ENCODE measurements around the gene SUCNR1.

The SUCNR1 gene

GRCh38 chr3:151859233-151859673, 14.2 kb upstream of the SUCNR1 start:
- no peak overlapping the region for H3K4me3 ChIP-seq (ENCODE audit: low read depth, low read length)
- no peak overlapping the region for H3K27ac ChIP-seq
- H3K36me3 ChIP-seq (ENCODE audit: control insufficient read depth, insufficient read depth, low read length) = no peaks in the 10 kb centered on the region
- H3K4me2 ChIP-seq (ENCODE audit: low read length) = no peak overlapping the region
- H2AFZ ChIP-seq = no peak overlapping the region
- no peaks in the 10 kb centered on the region for H3K79me2 ChIP-seq
- no peaks in the 10 kb centered on the region for H3K4me1 ChIP-seq
- H3K9me3 ChIP-seq (ENCODE audit: control insufficient read depth, low read length) = no peaks in the 10 kb centered on the region
- H3K27me3 ChIP-seq (ENCODE audit: control insufficient read depth, insufficient read depth, low read length) = no peaks in the 10 kb centered on the region
- no peak for TF ChIP-seq CTCF (IDR thresholded peaks at IDR 0.05)
- H3K9ac ChIP-seq = no peak overlapping the region

- H3K9me3 ChIP-seq (ENCODE audit: control insufficient read depth, low read length) = no peaks in the 10 kb centered on the region
- no peak overlapping the region for H3K4me3 ChIP-seq (ENCODE audit: low read depth, low read length)
- H3K36me3 ChIP-seq (ENCODE audit: control insufficient read depth, insufficient read depth, low read length) = no peaks in the 10 kb centered on the region
- no peak overlapping the region for H3K9ac ChIP-seq
- no peak for TF ChIP-seq CTCF (IDR thresholded peaks at IDR 0.05)
- H3K27ac ChIP-seq = no peak overlapping the region
- H2AFZ ChIP-seq = no peak overlapping the region
- H3K79me2 ChIP-seq = no peaks in the 10 kb centered on the region
- H3K27me3 ChIP-seq (ENCODE audit: control insufficient read depth, insufficient read depth, low read length) = no peaks in the 10 kb centered on the region
- no peak overlapping the region for H3K4me2 ChIP-seq (ENCODE audit: low read length)
- no peaks in the 10 kb centered on the region for H3K4me1 ChIP-seq
These were observed 13.5 kb upstream of the SUCNR1 start for GRCh38 chr3:151859905-151860304.

- Histone ChIP-seq H3K79me2 (no peaks in the 10 kb centered on the region), H3K9me3 (ENCODE audit: control insufficient read depth, low read length) (no peaks in the 10 kb centered on the region), H3K9ac (no peak overlapping the region), H3K27ac (no peak overlapping the region), H3K4me2 (ENCODE audit: low read length) (no peak overlapping the region), H3K36me3 (ENCODE audit: control insufficient read depth, insufficient read depth, low read length) (no peaks in the 10 kb centered on the region), H3K4me1 (no peaks in the 10 kb centered on the region), H3K27me3 (ENCODE audit: control insufficient read depth, insufficient read depth, low read length) (no peaks in the 10 kb centered on the region), H3K4me3 (ENCODE audit: low read depth, low read length) (no peak overlapping the region), H2AFZ (no peak overlapping the region)
- no peak for TF ChIP-seq CTCF (IDR thresholded peaks at IDR 0.05)
These were observed 9.8 kb upstream of the SUCNR1 start for GRCh38 chr3:151863611-151864010.

GRCh38 chr3:151864423-151865101, 8.9 kb upstream of the SUCNR1 start:
- H3K27ac ChIP-seq = no peak overlapping the region
- TF ChIP-seq CTCF (IDR thresholded peaks at IDR 0.05) = no peak
- no peak overlapping the region for H2AFZ ChIP-seq
- no peaks in the 10 kb centered on the region for H3K9me3 ChIP-seq (ENCODE audit: control insufficient read depth, low read length)
- H3K27me3 ChIP-seq (ENCODE audit: control insufficient read depth, insufficient read depth, low read length) = no peaks in the 10 kb centered on the region
- H3K4me3 ChIP-seq (ENCODE audit: low read depth, low read length) = no peak overlapping the region
- H3K4me2 ChIP-seq (ENCODE audit: low read length) = no peak overlapping the region
- no peaks in the 10 kb centered on the region for H3K36me3 ChIP-seq (ENCODE audit: control insufficient read depth, insufficient read depth, low read length)
- H3K79me2 ChIP-seq = no peaks in the 10 kb centered on the region
- H3K9ac ChIP-seq = no peak overlapping the region
- H3K4me1 ChIP-seq = no peaks in the 10 kb centered on the region
